Fibroblast of the conjunctiva (primary cell): ENCODE data around the gene BORCS5.

Experiments
- DNase-seq: peaks from one replicate; pipeline ENCODE4 v3.0.0-alpha.2; 2010; ENCODE audit warnings: low read depth

BORCS5 gene

GRCh38 chr12:12353807-12354206 lies 3.1 kb upstream of the BORCS5 start:
- no peak for DNase-seq

GRCh38 chr12:12356467-12356895 lies 397 bp upstream of the BORCS5 start:
- DNase-seq = no peak

- DNase-seq = no peak
Observed at GRCh38 chr12:12357719-12358461, 1.0 kb downstream of the BORCS5 start.

GRCh38 chr12:12358528-12358927 lies 1.6 kb downstream of the BORCS5 start:
- no peak for DNase-seq

- DNase-seq = no peak
Observed at GRCh38 chr12:12364787-12365445, 8.0 kb downstream of the BORCS5 start.

- no peak for DNase-seq
Observed at GRCh38 chr12:12365446-12365802, 8.5 kb downstream of the BORCS5 start.

- DNase-seq = no peak
Observed at GRCh38 chr12:12365931-12366431, 9.1 kb downstream of the BORCS5 start.

GRCh38 chr12:12366701-12367481 lies 10.0 kb downstream of the BORCS5 start:
- no peak for DNase-seq

GRCh38 chr12:12367482-12367998 lies 10.7 kb downstream of the BORCS5 start:
- DNase-seq = no peak

- no peak for DNase-seq
Observed at GRCh38 chr12:12372946-12373722, 16.3 kb downstream of the BORCS5 start.

- peak; percentile 81 for DNase-seq
Observed at GRCh38 chr12:12376646-12377448, 20.0 kb downstream of the BORCS5 start.

- DNase-seq = no peak
Observed at GRCh38 chr12:12378616-12379015, 21.7 kb downstream of the BORCS5 start.

GRCh38 chr12:12379831-12380730 lies 23.2 kb downstream of the BORCS5 start:
- DNase-seq = no peak

GRCh38 chr12:12380949-12381593 lies 24.2 kb downstream of the BORCS5 start:
- DNase-seq = no peak

- DNase-seq = no peak
Observed at GRCh38 chr12:12381982-12382381, 25.1 kb downstream of the BORCS5 start.

- no peak for DNase-seq
Observed at GRCh38 chr12:12384571-12385340, 27.9 kb downstream of the BORCS5 start.

- DNase-seq = peak; percentile 40
Observed at GRCh38 chr12:12387501-12387900, 30.6 kb downstream of the BORCS5 start.

GRCh38 chr12:12392413-12392812 lies 35.5 kb downstream of the BORCS5 start:
- no peak for DNase-seq
